HG03442 (cell line): ENCODE data around the gene IRF1.

Source experiments
- ATAC-seq: cut with Tn5 transposase; IDR thresholded peaks from one replicate; pipeline ENCODE4 v1.9.1; 2021; ENCODE audit warnings: mild to moderate bottlenecking, moderate library complexity; ENCODE audit not compliant: unreplicated experiment

The IRF1 gene

DNA sequence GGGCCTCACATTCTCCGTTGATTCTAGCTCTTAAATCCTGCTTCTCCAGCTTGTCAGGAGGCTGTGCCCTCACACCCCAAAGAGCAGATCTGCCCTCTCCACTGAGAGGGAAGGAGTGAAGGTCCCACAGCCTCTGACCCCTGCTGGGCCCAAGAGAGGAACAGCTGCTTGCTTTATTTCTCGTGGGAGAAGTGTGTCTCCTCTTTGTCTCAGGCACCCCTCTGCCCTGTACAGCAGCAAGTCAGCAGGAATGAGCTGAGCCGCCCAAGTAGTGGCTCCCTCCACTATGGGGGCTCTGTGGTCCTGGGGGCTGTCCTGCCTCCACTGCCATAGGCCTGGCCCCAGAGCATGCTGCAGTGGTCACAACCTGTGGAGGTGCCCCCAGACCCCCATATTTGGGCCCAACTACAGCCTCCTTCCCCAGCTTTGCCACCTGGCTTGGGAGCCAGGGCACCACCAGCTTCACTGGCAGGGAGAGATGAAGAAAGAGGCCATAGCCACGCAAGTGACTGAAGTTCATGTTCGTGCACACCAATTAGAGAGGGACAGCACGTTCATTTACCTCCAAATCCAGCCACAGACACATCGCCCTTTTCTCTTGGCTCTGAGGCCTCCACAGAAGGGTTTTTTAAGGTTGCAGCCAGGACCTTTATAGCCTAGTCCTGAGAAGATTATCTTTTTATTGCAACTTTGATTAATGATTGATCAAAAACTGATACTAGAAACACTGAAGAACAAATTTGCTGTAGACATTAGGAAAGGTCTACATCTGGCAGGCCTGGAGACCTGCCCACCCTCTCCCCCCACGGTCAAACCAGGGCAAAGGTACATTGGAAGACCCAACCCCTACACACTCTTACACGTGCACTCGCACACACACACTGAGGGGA lies 27.5 kb downstream of the IRF1 start:
- no peak for ATAC-seq

DNA sequence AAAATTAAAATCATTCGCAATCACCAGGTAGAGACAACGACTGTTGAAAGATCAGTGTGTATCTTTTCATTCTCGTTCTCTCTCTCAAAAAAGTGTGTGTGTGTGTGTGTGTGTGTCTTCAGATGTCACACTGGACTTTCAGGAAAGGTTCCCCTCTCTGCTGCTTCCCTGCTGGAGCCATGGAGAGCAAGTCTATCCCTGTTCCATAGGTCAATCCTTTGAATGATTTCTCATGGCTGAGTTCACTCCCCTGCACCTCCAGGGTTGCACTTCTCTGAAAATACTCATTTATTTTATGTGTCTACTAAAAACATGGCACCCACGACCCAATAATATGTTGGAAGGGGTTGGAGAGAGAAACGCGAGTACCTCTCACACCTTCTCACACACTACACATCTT lies 28.2 kb downstream of the IRF1 start:
- ATAC-seq: no peak

- ATAC-seq: no peak
These were observed 29.0 kb downstream of the IRF1 start for GRCh38 chr5:132461569-132462070.

- no peak for ATAC-seq
These were observed 29.6 kb downstream of the IRF1 start for GRCh38 chr5:132460846-132461568.

DNA sequence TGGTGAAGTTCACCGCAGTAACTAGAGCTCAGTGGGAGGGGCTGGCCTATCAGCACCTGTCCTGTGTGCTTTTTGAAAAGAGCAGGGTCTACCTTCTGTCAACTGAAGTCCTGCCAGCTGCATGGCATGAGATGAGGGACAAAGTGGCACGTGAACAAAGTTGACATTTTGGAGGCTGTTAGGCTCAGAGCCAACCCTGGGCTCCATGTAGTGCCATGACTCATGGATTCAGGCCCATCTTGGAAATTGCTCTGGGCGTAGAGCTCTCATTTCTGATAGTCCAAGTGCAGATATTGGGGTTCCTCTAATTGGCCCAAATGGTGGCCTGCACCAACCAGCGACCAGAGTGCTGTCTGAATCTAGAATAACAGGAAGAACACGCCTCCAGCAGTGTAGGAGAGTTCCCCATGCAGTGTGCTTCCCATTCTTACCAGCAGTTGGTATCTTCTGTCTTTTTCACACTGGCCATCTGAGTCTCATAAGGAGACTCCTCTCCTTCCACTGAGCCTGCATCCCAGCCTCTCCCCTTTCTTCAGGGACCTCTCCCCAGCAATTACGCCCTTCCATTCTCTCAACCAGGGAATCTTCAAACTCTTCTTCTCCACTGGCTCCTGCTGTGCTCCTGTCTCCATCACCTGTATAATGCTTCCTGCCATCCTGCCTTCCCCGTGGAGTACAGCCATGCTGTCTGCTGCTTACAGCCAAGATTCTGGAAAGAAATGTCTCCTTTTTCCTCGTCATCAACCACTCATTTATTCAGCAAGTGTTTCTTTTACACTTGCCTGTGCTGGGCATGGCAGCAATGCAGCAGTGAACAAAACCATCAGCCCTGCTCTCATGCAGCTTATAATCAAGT lies 30.4 kb downstream of the IRF1 start:
- no peak for ATAC-seq

- ATAC-seq: no peak
These were observed 31.3 kb downstream of the IRF1 start for GRCh38 chr5:132459031-132459982.

- ATAC-seq: peak; percentile 42
These were observed 31.9 kb downstream of the IRF1 start for GRCh38 chr5:132458651-132459030.

DNA sequence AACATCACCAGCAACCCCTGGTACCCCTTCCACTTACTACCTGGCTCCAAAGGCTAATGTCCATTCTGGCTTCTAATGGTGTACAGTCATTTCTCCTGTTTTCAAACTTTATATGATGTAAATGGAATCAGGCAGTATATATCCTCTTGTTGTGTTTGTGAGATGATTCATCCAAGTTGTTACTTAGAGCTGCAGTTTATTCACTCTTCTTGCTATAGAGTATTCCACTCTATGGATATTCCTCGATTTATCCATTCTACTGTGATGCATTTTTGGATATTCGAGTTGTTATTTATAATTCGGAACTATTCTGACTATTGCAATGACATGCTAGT lies 32.4 kb downstream of the IRF1 start:
- ATAC-seq: no peak

- ATAC-seq: no peak
These were observed 33.0 kb downstream of the IRF1 start for GRCh38 chr5:132457371-132458225.

DNA sequence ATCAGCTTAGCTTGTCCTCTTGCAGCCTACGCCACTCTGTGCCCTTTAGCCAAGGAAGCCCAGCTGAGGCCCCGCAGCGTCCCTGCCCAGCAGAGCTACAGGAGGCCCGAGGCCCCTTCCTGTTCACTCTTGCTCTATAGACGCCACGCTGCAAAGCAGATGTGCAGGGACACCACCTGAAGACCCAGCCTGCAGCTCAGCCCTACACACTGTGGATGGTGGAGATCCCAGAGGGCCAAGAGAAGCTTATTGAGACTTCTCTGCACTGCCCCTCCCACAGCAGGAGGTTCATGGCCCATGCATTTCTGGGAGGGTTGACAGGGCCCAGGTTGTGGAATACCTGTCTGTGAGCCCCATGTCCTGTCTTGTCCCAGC lies 33.6 kb downstream of the IRF1 start:
- peak; percentile 10 for ATAC-seq

DNA sequence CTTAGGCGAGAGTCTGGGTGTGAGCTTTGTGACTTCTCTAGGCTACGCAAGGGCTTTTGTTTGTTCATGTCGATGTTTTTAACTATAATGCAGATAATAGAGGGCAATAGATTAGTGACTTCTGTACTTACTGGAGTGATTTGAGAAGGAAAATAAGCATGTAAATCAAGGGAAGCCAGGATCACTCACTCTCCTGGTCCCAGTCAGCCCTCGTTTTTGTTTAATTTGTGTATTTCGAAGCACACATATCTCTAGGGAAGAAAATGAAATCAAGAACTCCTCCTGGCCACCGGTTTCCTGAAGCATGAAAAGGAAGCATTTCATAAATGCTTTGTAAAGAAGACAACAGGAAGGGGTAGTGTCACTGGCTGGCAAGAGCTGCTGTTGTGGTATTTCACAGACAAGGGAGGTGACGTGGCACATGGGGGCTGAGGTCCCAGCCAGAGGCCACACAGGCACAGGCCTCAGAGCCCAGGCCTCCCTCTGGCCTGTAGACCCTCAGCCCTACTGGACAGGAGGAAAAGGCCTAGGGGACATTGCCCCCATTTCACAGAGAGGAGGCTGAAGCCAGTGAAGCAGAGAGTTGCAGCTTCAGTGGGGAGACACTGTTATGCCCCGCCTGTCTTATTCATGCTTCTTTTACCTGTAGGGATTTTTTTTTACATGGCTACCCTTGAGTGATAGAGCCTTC lies 34.1 kb downstream of the IRF1 start:
- peak; percentile 47 for ATAC-seq

DNA sequence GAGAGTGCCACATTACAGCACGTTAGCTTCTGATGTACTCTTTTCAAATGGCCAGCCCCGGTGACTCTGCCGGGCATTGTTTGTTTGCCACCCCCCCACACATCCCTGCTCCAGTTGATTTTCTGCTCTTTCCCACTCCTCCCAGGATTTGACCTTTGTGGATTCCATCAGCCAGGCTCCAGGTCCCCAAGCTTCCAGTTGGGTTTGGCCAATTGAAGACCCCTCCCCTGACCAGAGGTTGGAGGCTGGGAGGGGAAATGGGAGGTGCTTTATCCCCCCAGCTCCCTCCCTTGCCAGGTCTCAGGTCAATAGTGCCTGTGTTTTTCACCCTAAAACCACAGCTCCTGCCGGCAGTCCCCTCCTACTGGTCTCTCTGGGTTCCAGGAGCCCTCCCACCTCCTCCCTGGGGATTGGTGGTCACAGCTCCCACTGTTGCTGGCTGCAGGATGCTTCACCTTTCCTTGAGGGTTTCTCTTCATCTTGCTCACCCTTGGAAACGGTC lies 34.9 kb downstream of the IRF1 start:
- no peak for ATAC-seq

GRCh38 chr5:132454361-132454760 lies 36.2 kb downstream of the IRF1 start:
- no peak for ATAC-seq

- no peak for ATAC-seq
These were observed 39.2 kb downstream of the IRF1 start for GRCh38 chr5:132451387-132451786.

DNA sequence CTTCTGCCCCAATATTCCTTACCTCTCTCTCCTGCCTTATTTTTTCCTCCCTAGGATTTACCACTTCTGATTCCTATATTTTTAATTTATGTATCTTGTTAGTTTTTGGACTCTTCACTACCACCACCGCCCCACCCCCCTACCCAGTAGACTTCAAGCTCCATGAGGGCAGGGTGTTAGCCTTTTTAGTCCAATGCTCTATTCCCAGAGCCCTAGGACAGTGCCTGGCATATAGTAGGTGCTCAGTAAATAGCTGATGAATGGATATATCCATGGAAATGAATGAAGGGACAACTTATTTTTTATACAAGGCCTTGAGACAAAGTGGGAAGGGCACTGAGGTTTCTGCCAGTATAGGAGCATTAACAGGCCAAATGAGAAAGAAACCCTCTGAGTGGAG lies 41.5 kb downstream of the IRF1 start:
- no peak for ATAC-seq

DNA sequence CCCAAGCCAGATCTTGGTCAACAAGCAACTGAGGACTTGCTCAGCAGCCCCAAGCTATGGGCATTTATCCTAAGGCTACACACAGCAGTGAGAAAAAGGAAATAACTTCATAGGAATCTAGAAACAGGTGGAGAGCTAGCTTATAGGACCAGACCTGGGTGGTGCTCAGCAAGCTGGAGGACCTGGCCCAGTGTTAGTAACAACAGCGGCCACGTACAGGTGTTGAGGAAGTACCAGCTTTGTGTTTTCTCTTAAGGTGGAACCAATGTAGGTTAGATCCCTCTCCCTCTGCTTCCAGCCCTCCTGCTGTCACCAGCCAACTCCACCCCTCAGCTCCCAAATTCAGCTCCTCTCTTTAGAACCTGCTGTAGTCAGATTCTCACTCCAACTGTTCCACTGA lies 43.4 kb downstream of the IRF1 start:
- ATAC-seq: no peak

DNA sequence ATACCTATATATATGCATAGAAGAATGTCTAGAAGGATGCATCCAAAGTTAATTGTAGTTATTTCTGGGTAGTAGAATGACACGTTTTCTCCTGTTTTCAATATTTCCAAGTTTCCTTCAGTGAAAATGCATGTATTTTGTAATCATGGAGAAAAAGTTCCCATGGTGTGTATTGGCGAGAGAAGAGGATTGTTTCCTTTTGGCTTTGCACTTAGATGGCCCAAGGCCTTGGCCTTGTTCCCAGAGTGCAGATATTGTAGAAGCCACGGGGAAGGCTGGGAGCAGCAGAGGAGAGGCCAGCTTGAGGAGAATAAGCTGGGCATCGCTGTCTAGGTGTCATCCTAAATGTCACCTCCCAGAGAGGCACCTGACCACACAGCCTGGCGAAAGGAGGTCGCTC lies 44.0 kb downstream of the IRF1 start:
- no peak for ATAC-seq

DNA sequence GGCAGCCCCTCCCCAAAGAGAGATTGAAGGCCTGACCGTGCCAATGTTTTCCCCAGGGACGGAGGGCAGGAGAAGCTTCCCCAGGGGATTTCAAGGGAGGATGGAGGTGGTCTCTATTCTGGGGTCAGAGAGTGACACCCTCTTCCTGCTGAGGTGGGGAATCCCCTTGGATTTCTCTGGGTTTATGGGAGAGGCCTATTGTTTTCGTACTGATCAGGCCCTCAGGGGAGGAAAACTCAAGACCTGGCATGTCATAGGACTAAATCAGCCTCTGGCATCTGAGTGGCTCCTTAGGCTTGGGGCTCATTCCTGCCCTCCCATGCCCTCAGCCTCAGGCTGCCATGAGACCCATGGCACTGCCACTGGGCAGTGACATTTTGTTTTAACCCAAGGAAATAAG lies 44.6 kb downstream of the IRF1 start:
- ATAC-seq: no peak

GRCh38 chr5:132445640-132445923 lies 45.0 kb downstream of the IRF1 start:
- ATAC-seq: no peak
